ENCODE measurements around the gene KCNIP2.

Gene KCNIP2

GRCh38 chr10:101851411-101852116 lies 8.0 kb upstream of the KCNIP2 start:
- DNase-seq: no peak

GRCh38 chr10:101850749-101851148 lies 7.1 kb upstream of the KCNIP2 start:
- DNase-seq: no peak

DNA sequence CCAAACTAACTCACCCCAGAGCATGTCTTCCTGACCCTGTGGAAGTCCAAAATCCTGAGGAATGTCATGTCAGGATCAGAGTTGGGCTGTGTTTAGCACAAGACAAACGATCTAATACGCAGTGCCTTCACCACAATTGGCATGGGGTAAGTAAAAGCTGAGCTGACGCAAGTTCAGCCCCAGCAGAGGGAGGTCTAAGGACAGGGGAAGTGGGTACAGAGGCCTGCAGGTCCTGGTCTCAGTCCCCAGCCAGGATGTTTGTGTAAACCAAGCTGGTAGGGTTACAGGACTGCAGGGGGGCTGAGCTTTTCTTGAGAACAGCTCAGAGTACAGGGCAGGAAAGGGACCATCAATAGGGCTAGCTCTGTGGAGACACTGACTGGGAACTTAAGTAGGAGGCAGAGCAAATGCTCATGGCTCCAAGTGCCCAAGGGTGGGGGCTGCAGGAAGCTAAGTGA lies 5.3 kb upstream of the KCNIP2 start:
- no peak for DNase-seq

DNA sequence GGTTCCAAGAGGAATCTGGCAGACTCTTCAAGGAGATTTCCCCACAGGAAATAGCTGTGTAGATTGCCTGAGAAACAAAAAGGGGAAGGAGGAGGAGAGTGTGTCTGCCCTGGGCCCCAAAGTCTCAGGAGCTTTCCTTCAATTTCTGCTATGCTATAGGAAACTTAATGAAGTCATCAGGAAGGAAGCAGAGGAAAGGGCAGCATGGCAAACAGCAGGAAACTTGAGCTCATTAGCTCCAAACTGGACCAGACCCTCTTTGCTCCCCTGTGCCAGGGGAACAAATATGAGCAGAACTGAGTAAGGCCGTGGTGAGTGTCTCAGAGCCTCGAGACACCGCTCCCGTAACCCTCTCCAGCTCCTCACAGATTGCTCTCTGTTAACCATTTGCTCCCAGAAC lies 4.8 kb upstream of the KCNIP2 start:
- no peak for DNase-seq

- no peak for DNase-seq
Measured at GRCh38 chr10:101845893-101846292, 2.3 kb upstream of the KCNIP2 start.

DNA sequence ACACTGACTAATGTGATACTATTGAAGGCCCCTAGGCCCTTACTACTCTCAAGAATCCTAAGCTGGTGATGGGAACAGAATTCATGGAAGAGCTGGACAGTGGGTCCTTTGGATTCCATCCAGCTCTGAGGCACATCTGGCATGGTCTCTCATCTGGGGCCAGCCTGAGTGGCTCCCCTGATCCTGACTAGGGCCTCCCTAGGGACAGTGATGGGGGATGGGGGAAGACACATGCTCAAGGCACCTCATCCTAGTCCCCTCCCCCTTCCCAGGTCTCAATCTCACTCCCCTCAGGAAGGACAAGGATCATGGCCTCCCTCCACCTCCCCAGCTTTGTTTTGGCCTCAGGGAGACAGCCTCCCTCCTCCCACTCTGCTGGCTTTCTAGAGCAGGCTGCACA lies 1.8 kb downstream of the KCNIP2 start:
- no peak for DNase-seq

DNA sequence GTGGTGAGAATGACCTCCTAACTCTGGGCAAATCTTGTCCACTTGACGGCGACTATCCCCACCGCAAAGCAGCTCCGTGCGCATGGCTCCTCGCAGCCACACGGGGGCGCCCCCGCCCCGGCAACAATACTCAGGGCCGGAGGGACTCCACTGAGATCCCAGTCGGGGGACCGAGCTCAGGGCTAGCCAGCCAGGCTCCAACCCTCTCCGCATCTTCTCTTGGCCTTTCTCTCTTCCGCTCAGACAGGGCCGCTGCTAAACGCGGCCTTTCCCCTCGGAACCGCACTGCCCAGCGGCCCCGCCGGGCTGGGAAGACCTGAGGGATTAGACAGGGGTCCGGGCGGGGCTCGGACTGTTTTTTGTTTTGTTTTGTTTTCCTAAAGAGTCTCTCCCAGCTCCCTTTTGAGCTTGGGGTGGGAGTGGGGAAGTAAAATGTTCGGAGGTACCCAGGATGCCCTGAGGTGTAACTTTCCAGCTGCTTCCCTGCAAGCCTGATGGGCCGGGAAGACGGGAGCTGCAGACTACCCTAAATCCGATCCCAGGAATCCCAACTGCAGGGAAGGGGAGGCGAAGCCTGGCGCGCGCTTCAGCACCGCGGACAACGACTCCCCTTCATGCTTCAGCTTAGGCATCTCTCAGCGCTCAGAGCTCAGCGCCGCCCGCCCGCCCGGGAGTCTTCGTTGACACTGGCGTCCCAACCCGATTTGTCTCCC lies 2.7 kb downstream of the KCNIP2 start:
- peak; percentile 60 to 64 for DNase-seq

GRCh38 chr10:101840102-101840684 lies 3.4 kb downstream of the KCNIP2 start:
- peak in 1 of 2 donors; percentile 14 for DNase-seq

DNA sequence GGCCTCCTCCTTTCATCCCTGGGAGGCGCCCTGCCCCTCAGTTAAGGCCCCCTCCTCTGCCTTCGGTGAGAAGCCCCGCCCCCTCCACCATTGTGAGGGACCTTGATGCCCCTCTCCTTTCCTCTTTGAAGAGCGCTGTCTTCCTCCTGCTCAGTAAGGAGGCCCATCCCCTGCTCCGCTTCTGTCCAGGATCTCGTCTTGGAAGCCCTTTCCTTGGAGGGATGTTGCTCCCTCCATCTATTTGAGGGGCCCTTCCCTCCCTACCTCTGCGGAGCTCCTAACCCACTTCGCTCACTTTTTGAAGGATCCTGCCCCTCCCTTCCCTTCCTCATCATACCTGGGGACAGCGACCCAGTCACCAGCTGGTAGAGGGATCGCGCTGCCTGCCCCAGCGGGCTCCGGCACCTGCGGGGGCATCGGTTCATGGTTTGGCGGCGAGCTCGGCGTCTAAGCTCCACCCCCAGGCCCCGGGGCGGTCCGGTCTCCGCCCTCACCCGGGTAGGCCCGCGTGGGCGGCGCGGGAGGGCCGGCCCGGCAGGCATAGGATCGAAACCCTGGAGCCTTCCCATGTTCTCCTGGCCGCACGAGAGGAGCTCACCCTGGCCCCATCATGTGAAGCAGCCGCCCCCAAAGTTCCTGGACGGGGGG lies 4.1 kb downstream of the KCNIP2 start:
- peak; percentile 64 to 69 for DNase-seq

GRCh38 chr10:101839002-101839401 lies 4.6 kb downstream of the KCNIP2 start:
- DNase-seq: no peak

- no peak for DNase-seq
Measured at GRCh38 chr10:101838416-101838970, 5.1 kb downstream of the KCNIP2 start.

GRCh38 chr10:101837748-101838147 lies 5.9 kb downstream of the KCNIP2 start:
- no peak for DNase-seq

GRCh38 chr10:101835362-101835761 lies 8.2 kb downstream of the KCNIP2 start:
- no peak for DNase-seq

DNA sequence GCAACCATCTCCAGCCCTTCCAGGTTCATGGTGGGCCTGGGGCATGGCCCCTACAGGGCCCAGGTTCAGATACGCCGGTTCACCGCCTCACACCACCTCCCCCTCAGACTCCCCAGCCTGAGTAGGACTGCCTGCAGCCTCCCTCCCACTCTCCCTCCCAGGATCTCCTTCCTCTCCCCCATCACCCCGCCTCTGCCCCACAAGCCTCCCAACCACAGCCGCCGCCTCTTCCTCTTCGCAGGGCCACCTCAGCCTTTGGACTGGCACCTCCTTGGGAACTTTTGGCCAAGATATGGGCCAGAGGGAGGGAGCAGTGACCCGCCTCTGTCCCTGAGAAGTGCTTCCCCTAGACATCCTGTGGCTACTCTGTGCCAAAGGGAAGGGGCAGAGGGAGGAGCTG lies 9.3 kb downstream of the KCNIP2 start:
- DNase-seq: peak; percentile 19 to 34

- DNase-seq: no peak
Measured at GRCh38 chr10:101833466-101833865, 10.1 kb downstream of the KCNIP2 start.

DNA sequence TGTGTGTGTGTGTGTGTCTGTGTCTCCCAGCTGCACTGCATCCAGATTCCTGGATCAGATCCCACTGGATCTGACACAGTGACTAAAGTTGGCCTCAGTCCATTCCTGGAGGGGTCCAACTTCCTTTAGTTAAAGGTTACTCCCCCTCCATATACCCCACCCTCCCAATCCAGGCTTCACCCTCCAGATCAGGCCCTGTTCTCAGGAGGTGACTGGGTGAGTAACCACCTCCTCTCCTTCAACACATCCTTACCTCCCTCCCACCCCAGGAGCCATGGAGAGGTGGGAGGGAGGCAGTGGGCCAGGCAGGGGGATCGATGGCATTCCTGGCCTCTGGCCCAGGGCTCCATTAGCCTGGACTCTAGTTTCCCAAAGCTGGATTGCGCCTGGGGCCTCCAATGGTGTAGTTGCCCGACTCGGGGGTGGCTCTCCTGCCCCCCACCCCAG lies 11.3 kb downstream of the KCNIP2 start:
- DNase-seq: no peak

DNA sequence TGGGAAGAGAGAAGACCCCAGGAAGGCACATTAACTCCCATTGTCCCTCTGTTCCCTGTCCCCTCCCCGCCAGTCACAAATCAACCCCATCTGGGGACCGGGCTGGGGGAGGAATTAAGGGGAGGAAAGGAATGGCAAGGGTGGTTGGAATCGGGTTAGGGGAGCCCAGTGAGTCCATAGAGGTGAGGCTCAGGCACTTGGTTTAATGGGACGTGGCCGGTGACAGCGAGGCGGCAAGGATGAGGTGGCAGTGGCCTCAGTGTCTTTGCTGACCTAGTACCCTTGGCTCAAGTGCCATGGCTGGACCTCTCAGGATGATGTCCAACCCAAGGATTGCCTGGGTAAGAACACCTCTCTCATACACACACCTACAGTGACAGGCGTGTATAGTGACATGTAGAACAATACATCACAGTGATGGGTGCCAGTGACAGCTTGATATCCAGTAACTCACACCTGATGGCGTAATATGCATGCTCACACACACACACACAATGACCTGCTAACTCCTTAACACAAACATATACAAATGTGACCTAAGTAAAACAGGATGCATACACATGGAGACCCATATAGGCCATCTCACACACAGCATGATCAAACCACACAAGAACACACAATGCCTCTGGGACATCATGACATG lies 12.3 kb downstream of the KCNIP2 start:
- DNase-seq: no peak

- DNase-seq: peak; percentile 95 to 97
Measured at GRCh38 chr10:101830322-101831168, 13.1 kb downstream of the KCNIP2 start.

DNA sequence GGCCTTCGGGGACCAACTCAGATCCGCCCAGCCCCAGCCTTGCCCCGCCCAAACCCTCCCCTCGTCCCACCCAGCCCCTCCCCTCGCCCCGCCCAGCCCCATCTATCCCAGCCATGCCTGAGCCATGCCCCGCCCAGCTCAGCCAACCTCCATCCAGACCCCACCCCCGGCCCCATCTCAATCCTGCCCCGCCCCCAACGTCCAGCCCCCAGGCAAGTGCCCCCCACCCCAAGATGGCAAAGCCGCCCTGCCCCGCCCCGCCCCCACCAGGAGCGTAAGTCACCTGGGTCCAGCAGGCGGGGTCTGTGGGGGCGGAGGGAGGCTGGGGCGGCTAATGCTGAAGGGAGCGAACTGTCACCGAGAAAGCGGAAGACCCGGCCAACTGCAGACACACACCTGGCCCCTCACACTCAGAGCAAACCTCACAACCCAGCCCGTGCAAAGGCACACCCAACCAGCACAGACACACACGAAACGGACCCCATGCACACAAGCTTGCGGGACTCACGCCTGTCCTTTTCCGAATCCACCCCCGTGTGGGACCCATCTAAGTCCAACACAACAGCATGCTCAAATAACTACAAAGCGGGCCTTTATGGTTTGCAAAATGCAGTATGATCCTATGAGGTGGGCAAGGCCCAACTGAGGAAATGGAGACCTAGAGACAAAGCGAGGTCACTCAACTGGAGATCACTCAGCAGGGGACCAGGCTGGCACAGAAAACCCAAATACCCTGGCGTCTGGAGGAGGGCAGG lies 13.9 kb downstream of the KCNIP2 start:
- DNase-seq: peak; percentile 69 to 75

DNA sequence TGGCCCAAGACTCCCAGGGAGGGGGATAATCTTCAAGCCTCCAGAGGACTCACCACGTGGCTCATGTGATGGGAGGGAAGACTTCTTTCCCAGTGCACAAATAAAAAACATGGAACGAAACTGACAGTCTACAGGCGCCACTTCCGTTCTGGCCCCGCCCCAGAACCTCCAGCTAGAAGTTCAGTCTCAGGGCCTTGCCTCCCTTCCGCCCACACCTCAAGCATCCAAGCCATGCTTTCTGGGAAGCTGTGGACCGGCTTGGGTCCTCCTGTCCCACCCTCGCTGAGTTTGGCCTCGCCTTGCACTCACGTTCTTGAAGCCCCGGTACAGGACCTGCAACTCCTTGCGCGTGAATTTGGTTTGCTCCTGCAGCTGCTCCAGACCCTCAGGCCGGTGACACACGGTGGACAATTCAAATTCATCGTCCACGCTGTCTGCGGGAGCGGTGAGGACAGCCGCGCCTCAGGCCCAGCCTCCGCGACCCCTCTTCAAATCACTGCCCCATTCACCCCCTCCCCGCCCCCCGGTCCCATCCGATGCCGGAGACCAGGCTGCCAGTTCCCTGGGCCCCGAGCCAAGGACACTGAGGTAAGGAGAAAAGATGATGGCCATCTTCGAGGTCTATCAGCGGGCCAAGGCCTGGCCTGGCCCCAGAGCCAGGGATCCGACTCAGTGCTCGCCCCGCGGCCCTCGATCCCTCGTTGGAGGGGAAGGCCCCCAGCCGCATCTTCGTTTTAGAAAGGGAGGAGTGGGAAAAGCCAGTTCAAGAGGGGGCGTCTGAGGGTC lies 14.6 kb downstream of the KCNIP2 start:
- DNase-seq: no peak

Data from activated CD4-positive, alpha-beta T cell treated with anti-CD3 and anti-CD28 coated beads for 4 hours (primary cell).